HG02571 (cell line): ENCODE results near the gene ASPA.

Experiments
- ATAC-seq: cut with Tn5 transposase; IDR thresholded peaks from one replicate; pipeline ENCODE4 v1.9.1; 2021; ENCODE audit warnings: mild to moderate bottlenecking, moderate library complexity; ENCODE audit not compliant: unreplicated experiment

The ASPA gene

DNA sequence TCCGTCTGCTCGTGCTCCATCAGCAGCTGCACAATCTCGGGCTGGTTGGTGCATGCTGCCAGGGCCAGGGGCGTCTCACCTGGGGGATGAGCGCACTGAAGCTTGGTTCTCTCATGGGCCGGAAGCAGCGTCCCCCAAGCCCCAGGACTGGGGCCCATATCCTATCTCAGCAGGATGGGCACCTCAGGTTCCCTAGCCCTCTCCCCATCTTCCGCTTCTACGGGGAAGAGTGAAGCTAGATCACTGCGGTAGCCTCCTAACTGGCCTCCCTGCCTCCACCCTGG, 57.0 kb downstream of the ASPA start:
- no peak for ATAC-seq

- no peak for ATAC-seq
Measured at GRCh38 chr17:3533752-3534151, 58.0 kb downstream of the ASPA start.

DNA sequence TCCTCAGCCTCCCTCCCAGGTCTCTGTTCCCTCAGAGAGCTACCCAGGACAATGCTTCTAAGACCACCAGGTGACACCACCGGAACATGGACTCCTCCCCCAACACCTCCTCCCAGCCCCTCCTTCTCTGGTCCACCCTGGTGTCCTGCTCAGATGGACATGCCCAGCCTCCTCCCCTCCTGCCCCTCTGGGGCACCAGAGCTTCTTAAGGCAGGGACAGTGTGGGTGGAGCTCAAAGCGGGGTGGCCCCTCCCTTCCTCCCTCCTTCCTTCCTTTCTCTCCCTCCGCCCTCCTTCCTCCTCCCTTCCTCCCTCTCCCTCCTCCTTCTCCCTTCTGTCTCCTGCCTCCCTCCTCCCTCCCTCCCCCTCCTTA, 59.1 kb downstream of the ASPA start:
- no peak for ATAC-seq

DNA sequence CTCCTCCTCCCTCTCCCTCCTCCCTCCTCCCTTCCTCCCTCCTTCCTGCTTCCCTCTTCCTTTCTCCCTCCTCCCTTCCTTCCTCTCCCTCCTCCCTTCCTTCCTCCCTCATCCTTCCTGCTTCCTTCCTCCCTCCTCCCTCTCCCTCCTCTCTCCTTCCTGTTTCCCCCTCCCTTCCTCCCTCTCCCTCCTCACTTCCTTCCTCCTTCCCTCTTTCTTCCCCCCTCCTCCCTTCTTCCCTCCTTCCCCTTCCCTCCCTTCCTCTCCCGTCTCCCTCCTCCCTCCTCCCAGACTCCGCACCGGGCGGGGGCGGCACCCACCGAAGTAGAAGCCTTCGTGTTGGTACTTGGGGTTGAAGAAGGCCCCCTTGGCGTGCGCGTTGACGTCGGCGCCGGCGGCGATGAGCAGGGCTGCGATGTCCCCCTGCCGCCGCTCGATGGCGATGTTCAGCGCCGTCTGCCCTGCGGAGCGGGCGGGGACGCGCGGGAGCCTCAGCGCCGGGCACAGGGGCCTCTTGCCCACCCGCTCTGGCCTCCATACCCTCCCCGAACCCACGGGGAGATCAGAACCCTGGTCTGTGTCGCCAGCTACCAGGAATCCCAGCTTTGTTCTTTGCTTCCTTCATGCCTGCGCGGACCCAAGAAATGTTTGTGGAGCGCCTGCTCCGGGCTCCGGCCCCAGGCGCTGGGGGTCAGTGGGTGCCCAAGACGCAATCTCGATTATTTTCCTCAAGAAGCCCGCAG, 59.6 kb downstream of the ASPA start:
- no peak for ATAC-seq

GRCh38 chr17:3536716-3537115, 60.9 kb downstream of the ASPA start:
- no peak for ATAC-seq

GRCh38 chr17:3539881-3540540, 64.2 kb downstream of the ASPA start:
- ATAC-seq, result no peak

- ATAC-seq, result no peak
Measured at GRCh38 chr17:3542410-3543088, 66.8 kb downstream of the ASPA start.

- no peak for ATAC-seq
Measured at GRCh38 chr17:3543453-3543852, 67.7 kb downstream of the ASPA start.

DNA sequence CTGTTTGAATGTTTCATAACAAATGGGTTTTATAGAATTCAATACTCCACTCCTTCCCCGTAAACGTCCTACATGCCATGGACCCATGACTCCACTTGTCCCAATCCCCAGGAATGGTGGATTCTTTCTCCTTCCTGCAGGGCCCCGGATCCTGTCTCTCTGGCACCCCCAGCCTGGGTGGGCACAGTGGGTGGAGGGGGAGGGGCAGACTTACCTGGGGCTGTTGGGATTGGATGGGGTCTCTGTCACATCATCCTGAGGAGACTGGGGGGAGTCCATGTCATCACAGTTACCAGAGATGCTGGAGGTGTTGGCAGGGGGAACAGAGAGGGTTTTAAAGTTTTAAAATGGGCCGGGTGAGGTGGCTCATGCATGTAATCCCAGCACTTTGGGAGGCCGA, 68.6 kb downstream of the ASPA start:
- no peak for ATAC-seq

DNA sequence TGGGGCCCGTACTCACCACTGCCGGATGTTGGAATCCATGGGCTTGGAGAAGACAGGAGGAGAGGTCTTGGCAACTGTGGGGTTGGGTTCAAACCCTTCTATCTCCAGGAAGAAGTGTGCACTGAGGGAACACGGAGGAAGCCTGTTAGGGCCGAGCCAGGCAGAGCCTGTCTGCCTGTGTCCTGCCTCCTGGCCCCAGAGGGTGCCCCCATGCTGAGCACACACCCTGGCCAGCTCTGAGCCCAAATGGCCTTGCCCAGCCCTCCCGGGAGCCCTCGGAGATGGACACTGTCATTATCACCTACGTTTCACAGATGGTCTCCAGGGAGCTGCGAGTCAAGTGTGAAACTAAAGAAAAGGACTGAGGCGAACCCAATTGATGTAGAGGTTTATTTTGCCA, 69.4 kb downstream of the ASPA start:
- ATAC-seq, result no peak

- no peak for ATAC-seq
Measured at GRCh38 chr17:3546521-3546920, 70.7 kb downstream of the ASPA start.

- ATAC-seq, result no peak
Measured at GRCh38 chr17:3546997-3547396, 71.2 kb downstream of the ASPA start.

- ATAC-seq, result no peak
Measured at GRCh38 chr17:3547628-3548027, 71.8 kb downstream of the ASPA start.

GRCh38 chr17:3549610-3550162, 73.9 kb downstream of the ASPA start:
- no peak for ATAC-seq

DNA sequence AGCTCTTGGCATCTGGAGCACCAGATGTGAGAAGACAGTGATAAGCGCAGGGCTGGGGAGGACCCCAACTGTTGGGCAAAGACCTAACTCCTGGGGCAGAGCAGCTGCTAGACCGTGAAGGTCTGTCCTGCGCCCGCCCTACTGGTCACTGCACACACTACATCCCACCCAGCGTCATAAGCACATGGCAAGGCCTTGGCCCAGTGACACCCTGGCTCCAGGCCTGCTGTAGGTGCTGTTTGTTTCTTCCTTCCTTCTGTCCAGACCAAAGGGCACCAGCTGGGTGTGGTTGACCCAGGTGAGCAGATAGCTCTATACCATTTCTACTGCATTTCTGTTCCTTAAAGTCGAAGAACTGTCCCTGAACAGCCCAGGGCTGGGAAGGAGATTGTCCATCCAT, 75.4 kb downstream of the ASPA start:
- ATAC-seq, result no peak

GRCh38 chr17:3552916-3553315, 77.1 kb downstream of the ASPA start:
- no peak for ATAC-seq
